Esophagus squamous epithelium (tissue), 5 donors: Measurements from ENCODE around the gene MYO1D. TPM values are rescaled to one million over a fixed set of nuclear protein-coding genes. Genes with fewer than 3 reads are reported as not detected.

Experiments used
- DNase-seq: peaks from one replicate; lab custom pipeline; 2025; lab: John Stamatoyannopoulos, UW
- H3K27ac ChIP-seq, 4 donors: fragments of 200-600 bp; sonication (generic); one replicate each; pipeline ENCODE4 v1.5.1; 2016 to 2019; ENCODE audit warnings: mild to moderate bottlenecking in 1 of 4
- H3K27me3 ChIP-seq, 4 donors: fragments of 200-600 bp; sonication (generic); 1 replicate in 3 of 4; 2 replicates in 1 of 4; pipeline versions ENCODE4 v1.5.1 to v1.6.0; 2017 to 2021; ENCODE audit warnings: antibody characterized with exemption in 1 of 4
- H3K36me3 ChIP-seq, 3 donors: fragments of 200-600 bp; sonication (generic); one replicate each; pipeline ENCODE4 v1.5.1; 2016 to 2019
- H3K4me1 ChIP-seq, 3 donors: fragments of 200-600 bp; sonication (generic); one replicate each; pipeline ENCODE4 v1.5.1; 2017 to 2019
- H3K4me3 ChIP-seq, 4 donors: fragments of 200-600 bp; sonication (generic); 1 replicate in 3 of 4; 2 replicates in 1 of 4; pipeline ENCODE4 v1.5.1; 2016 to 2019; ENCODE audit warnings: mild to moderate bottlenecking in 2 of 4, moderate library complexity in 1 of 4
- H3K9me3 ChIP-seq, 3 donors: fragments of 200-600 bp; sonication (generic); one replicate each; pipeline ENCODE4 v1.5.1; 2016 to 2019
- POLR2A ChIP-seq, 4 donors: fragments of 450-650 bp; IDR thresholded peaks; one replicate each; pipeline ENCODE4 v1.6.1; 2017; ENCODE audit warnings: antibody characterized with exemption in 4 of 4, mild to moderate bottlenecking in 4 of 4, moderate library complexity in 3 of 4
- WGBS, 2 donors: methylation state at CpG; one replicate each; pipeline ENCODE4 v1.1.5; 2018; 5-methylcytosine and 5-hydroxymethylcytosine counted together
- intact Hi-C: fragments of 100-400 bp; cut with DNase I; formaldehyde crosslinking; loops from one replicate; pipeline ENCODE4 v1.15.0; 2022
- total RNA-seq, 4 donors: library from RNA; depleted of rRNA; stranded (reverse); fragments of >200 nt; gene quantifications; one replicate each; pipeline ENCODE4 v1.1.0, GENCODE V29; 2016
- TF ChIP-seq, protein P1 (sequence below), 6 experiments: fragments of 450-650 bp in 4 of 6; fragments of 200-600 bp in 2 of 6; sonication (generic) in 2 of 6; IDR thresholded peaks; one replicate each; pipeline ENCODE4 v1.5.1; 2016 to 2019; ENCODE audit warnings: antibody characterized with exemption in 6 of 6, mild to moderate bottlenecking in 4 of 6, moderate library complexity in 4 of 6
- donor health status: DM: yes; HTN: yes; CAD: no.

The MYO1D gene
- total RNA-seq, 4 donors from 2014 or later = 58.8 to 86.8 (median 64.3) TPM

DNA sequence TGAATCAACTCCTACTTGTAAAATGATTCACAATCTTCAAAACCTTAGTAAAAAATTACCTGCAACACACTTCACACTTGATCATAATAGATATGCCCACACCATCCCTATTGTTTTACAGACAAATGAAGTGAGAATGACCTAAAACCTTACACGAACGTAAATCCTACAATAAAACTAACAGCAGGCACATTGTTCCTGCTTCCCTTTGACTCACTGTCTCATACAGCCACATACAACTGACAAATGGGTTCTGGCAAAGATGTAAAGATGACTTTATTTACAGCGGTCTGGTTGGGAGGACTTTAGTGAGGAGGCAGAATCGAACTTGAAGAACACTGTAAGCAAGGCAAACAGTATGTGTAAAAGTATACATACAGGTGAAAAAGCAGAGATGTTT is 188.7 kb downstream of the MYO1D start:
- 57 to 69% methylated on average over 4 of the region's 4 CpGs for WGBS, 2 donors
- intact Hi-C loops = no loop called here
- peaks cover 0 to 11% (median 0%) of the 10 kb centered on the region in 3 donors for H3K36me3 ChIP-seq
- TF ChIP-seq POLR2A (IDR thresholded peaks at IDR 0.05) = no peak
- TF ChIP-seq, protein P1, sequence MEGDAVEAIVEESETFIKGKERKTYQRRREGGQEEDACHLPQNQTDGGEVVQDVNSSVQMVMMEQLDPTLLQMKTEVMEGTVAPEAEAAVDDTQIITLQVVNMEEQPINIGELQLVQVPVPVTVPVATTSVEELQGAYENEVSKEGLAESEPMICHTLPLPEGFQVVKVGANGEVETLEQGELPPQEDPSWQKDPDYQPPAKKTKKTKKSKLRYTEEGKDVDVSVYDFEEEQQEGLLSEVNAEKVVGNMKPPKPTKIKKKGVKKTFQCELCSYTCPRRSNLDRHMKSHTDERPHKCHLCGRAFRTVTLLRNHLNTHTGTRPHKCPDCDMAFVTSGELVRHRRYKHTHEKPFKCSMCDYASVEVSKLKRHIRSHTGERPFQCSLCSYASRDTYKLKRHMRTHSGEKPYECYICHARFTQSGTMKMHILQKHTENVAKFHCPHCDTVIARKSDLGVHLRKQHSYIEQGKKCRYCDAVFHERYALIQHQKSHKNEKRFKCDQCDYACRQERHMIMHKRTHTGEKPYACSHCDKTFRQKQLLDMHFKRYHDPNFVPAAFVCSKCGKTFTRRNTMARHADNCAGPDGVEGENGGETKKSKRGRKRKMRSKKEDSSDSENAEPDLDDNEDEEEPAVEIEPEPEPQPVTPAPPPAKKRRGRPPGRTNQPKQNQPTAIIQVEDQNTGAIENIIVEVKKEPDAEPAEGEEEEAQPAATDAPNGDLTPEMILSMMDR (IDR thresholded peaks at IDR 0.05) = no peak
- H3K4me3 ChIP-seq = no peak overlapping the region
- H3K9me3 ChIP-seq = no peaks in the 10 kb centered on the region
- H3K27me3 ChIP-seq = no peaks in the 10 kb centered on the region
- DNase-seq = no peak
- H3K4me1 ChIP-seq = peaks cover 0 to 8% (median 0%) of the 10 kb centered on the region in 3 donors
- no peak overlapping the region for H3K27ac ChIP-seq

DNA sequence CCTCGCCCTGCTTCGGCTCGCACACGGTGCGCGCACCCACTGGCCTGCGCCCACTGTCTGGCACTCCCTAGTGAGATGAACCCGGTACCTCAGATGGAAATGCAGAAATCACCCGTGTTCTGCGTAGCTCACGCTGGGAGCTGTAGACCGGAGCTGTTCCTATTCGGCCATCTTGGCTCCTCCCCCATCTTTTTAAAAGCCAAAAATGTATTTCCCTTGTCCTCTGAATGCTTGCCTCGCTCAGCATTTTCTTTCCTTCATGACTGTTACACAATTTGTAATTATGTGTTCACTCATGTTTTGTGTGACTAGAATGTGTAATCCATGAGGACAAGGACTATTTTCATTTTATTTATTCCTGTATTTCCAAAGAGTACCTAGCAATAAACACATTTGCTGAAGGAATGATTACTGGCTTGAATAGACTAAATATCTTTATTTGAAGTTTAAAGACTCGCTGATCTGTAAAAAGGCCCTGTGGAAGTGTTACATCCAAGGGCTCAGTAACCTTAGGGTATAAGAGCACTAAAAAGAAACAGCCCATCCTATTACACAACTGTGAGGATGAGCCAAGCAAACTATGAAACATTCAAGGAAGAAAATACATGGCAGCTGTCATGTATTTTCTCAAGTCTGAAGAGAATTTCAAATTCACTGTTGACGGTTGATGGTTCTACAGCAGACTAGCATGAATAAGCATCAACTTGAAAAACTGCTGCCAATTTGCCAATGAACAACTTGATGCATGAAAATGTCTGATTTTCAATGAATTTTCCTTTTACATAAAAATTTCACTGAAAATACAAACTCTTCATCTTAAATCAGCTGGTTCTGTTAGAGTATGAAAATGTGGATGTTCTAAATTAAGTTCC is 192.6 kb downstream of the MYO1D start:
- no peak for DNase-seq
- Histone ChIP-seq H3K4me3 (peak overlapping the region; percentile 4 to 52 (median 34)), H3K9me3 (no peaks in the 10 kb centered on the region), H3K27ac (peak overlapping the region; percentile 43 to 69 (median 66)), H3K4me1 (peaks cover 0 to 8% (median 0%) of the 10 kb centered on the region in 3 donors), H3K27me3 (no peaks in the 10 kb centered on the region), H3K36me3 (peaks cover 0 to 11% (median 0%) of the 10 kb centered on the region in 3 donors)
- TF ChIP-seq, protein P1 (IDR thresholded peaks at IDR 0.05) = no peak
- no peak for TF ChIP-seq POLR2A (IDR thresholded peaks at IDR 0.05)
- intact Hi-C loops = no loop called here
- 60 to 68% methylated on average over 9 of the region's 16 CpGs for WGBS, 2 donors

DNA sequence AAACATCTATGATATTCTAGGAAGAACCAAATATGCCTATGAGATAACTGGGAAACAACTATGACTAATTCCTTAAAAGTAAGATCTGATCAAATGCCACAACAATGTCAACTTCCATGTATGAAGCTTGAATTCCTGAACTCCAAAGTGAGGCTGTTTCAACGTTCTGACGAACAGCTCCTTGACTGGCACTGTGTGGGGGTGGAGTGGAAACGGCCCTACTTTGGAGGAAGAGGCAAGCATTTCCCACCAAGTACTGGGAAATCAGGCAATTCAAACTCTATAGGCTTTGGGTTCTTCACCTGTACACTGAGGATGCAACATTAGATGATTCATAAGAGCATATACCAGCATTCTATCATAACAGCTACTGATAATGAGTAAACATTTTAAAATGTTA is 203.0 kb downstream of the MYO1D start:
- Histone ChIP-seq H3K9me3 (no peaks in the 10 kb centered on the region), H3K36me3 (peaks cover 0 to 10% (median 0%) of the 10 kb centered on the region in 3 donors), H3K27me3 (no peaks in the 10 kb centered on the region), H3K4me3 (no peak overlapping the region), H3K4me1 (no peaks in the 10 kb centered on the region), H3K27ac (no peak overlapping the region)
- intact Hi-C loops = no loop called here
- TF ChIP-seq POLR2A (IDR thresholded peaks at IDR 0.05) = no peak
- TF ChIP-seq, protein P1 (IDR thresholded peaks at IDR 0.05) = no peak
- no peak for DNase-seq
- 83 to 92% methylated on average over 3 of the region's 3 CpGs for WGBS, 2 donors

DNA sequence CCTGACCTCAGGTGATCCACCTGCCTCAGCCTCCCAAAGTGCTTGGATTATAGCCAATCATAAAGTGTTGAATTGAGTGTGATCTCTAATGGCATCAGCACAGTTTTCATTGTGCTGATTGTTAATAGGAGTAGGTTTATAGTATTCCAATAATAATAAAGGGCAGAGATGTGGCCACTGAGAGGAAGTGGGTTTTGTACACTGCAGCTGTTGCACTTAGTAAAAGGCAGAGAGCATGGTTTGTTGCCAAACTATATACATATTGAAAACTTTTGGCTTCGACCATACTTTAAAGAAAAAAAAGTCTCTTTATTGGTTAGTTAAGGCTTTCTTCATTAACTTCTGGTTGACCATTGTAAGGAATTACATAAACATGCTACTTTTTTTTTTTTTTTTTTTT is 204.2 kb downstream of the MYO1D start:
- H3K4me1 ChIP-seq = no peaks in the 10 kb centered on the region
- TF ChIP-seq POLR2A (IDR thresholded peaks at IDR 0.05) = no peak
- TF ChIP-seq, protein P1 (IDR thresholded peaks at IDR 0.05) = no peak
- DNase-seq = no peak
- no peak overlapping the region for H3K4me3 ChIP-seq
- 27 to 31% methylated on average over 1 of the region's 1 CpG for WGBS, 2 donors
- intact Hi-C loops = no loop called here
- H3K27me3 ChIP-seq = no peaks in the 10 kb centered on the region
- peaks cover 0 to 10% (median 0%) of the 10 kb centered on the region in 3 donors for H3K36me3 ChIP-seq
- H3K9me3 ChIP-seq = no peaks in the 10 kb centered on the region
- H3K27ac ChIP-seq = no peak overlapping the region

DNA sequence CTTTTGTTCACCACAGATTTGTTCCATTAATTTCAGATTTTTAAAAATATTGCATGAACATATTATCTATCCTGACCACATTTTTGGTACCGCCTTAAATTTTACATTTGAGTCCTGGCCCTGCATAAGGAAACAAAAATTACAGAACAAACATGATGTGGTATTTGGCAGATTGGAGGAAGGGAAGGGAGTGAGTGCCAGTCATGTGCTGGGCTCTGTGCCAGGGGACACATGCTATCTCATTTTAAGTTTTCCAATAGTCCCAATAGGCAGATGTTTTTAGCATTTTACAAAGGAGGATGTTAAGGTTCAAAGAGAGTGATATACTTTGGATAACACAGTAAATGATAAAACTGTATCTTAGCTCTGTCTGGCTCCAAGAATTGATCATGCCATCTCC is 205.0 kb downstream of the MYO1D start:
- no peaks in the 10 kb centered on the region for H3K9me3 ChIP-seq
- WGBS, 2 donors = 71 to 85% methylated on average over 1 of the region's 1 CpG
- no peak for TF ChIP-seq POLR2A (IDR thresholded peaks at IDR 0.05)
- TF ChIP-seq, protein P1 (IDR thresholded peaks at IDR 0.05) = no peak
- H3K36me3 ChIP-seq = peaks cover 0 to 10% (median 0%) of the 10 kb centered on the region in 3 donors
- no peak overlapping the region for H3K27ac ChIP-seq
- H3K27me3 ChIP-seq = no peaks in the 10 kb centered on the region
- intact Hi-C loops = no loop called here
- no peak overlapping the region for H3K4me3 ChIP-seq
- no peak for DNase-seq
- no peaks in the 10 kb centered on the region for H3K4me1 ChIP-seq
